HepG2 (cell line): ENCODE data around the gene ROBO3. TPM values are rescaled to one million over a fixed set of nuclear protein-coding genes. Genes with fewer than 3 reads are reported as not detected.

Experiments used
- ATAC-seq: fragments of 200-7000 bp; cut with Tn5 transposase; 3 replicates; pipeline ENCODE4 v1.9.1; 2020; ENCODE audit warnings: mild to moderate bottlenecking, moderate library complexity
- BruUV-seq: library from RNA; stranded (reverse); fragments of 400-500 nt; replicated peaks from 2 replicates; lab custom pipeline; 2021; lab: Mats Ljungman, UMichigan
- CTCF ChIA-PET: fragments of 300-600 bp; formaldehyde crosslinking; extraction: SDS; loops from one replicate; lab custom pipeline; 2021; ENCODE audit warnings: low total read pairs, inconsistent platforms, low intra/inter-chr PET ratio; lab: Yijun Ruan, JAX
- POLR2A ChIA-PET: fragments of 350-600 bp; sonication (Branson Sonifier 250); formaldehyde crosslinking; loops from one replicate; lab custom pipeline; 2020; ENCODE audit warnings: antibody characterized with exemption, inconsistent platforms; lab: Yijun Ruan, JAX
- DNase-seq: peaks from one replicate; pipeline ENCODE4 v3.0.0-alpha.2; 2015; ENCODE audit warnings: low spot score
- FAIRE-seq: peaks from 3 replicates; lab custom pipeline; 2011; peaks lifted over from hg19 to GRCh38; lab: Jason Lieb, UNC
- H2AFZ ChIP-seq: one replicate; pipeline ENCODE4 v1.6.1; 2011; ENCODE audit warnings: low read length, inconsistent platforms
- H3K27ac ChIP-seq: fragments of 300-600 bp; 3 replicates; pipeline ENCODE4 v1.8.0; 2011; ENCODE audit warnings: mixed run types, mild to moderate bottlenecking, mixed read lengths, low read length, inconsistent platforms; ENCODE audit not compliant: insufficient read depth; ENCODE audit errors: extremely low read length
- H3K27me3 ChIP-seq, 2 experiments: fragments of 200-600 bp in 1 of 2; 2 replicates in 1 of 2; 3 replicates in 1 of 2; pipeline versions ENCODE4 v1.6.0 to v1.8.0; 2011; ENCODE audit warnings: low read length in 2 of 2, mild to moderate bottlenecking in 2 of 2, moderate library complexity in 2 of 2, inconsistent platforms in 1 of 2; ENCODE audit not compliant: insufficient read depth in 2 of 2, control insufficient read depth in 1 of 2
- H3K36me3 ChIP-seq, 2 experiments: fragments of 200-600 bp in 1 of 2; replicated peaks in 1 of 2; 2 replicates in 1 of 2; 3 replicates in 1 of 2; pipeline versions ENCODE4 v1.5.1 to v1.8.0; 2011; ENCODE audit warnings: low read length in 2 of 2, inconsistent platforms in 1 of 2; ENCODE audit not compliant: insufficient read depth in 2 of 2, control insufficient read depth in 1 of 2
- H3K4me1 ChIP-seq: 2 replicates; pipeline ENCODE4 v1.5.1; 2012; ENCODE audit warnings: low read length, inconsistent platforms; ENCODE audit not compliant: insufficient read depth
- H3K4me2 ChIP-seq: 2 replicates; pipeline ENCODE4 v1.6.0; 2011; ENCODE audit warnings: low read depth, low read length, inconsistent platforms
- H3K4me3 ChIP-seq, 3 experiments: fragments of 200-600 bp in 1 of 3; sonication (generic), shearing (Covaris generic) in 1 of 3; replicated peaks in 1 of 3; 2 replicates each; pipeline ENCODE4 v1.5.1; 2011 to 2016; ENCODE audit warnings: low read length in 3 of 3, inconsistent platforms in 2 of 3, low read depth in 2 of 3, mild to moderate bottlenecking in 2 of 3, control low read depth in 1 of 3, mixed read lengths in 1 of 3; ENCODE audit not compliant: insufficient read depth in 1 of 3
- H3K79me2 ChIP-seq: one replicate; pipeline ENCODE4 v1.6.1; 2011; ENCODE audit warnings: low read length, inconsistent platforms; ENCODE audit not compliant: insufficient read depth
- H3K9ac ChIP-seq: 2 replicates; pipeline ENCODE4 v1.6.0; 2011; ENCODE audit warnings: mild to moderate bottlenecking, low read depth, low read length, inconsistent platforms; ENCODE audit not compliant: insufficient read depth
- H3K9me3 ChIP-seq: 2 replicates; pipeline ENCODE4 v1.5.1; 2012; ENCODE audit warnings: mild to moderate bottlenecking, low read length
- H4K20me1 ChIP-seq: 2 replicates; pipeline ENCODE4 v1.6.0; 2011; ENCODE audit warnings: inconsistent platforms, mild to moderate bottlenecking, low read length, moderate library complexity; ENCODE audit not compliant: insufficient read depth
- CERS6 ChIP-seq: sonication (generic); formaldehyde crosslinking; IDR thresholded peaks from 2 replicates; pipeline ENCODE4 v1.5.0; 2020; ENCODE audit warnings: missing genetic modification reagents
- EP300 ChIP-seq, 3 experiments: sonication (generic) in 1 of 3; formaldehyde crosslinking in 1 of 3; IDR thresholded peaks; 2 replicates each; pipeline versions ENCODE4 v1.5.1 to v1.6.1; 2011 to 2020; ENCODE audit warnings: low read depth in 2 of 3, low read length in 2 of 3, borderline replicate concordance in 1 of 3, improper control_type of control experiment in 1 of 3, mild to moderate bottlenecking in 1 of 3, missing genetic modification reagents in 1 of 3, moderate library complexity in 1 of 3
- HNF4A ChIP-seq: sonication (generic); formaldehyde crosslinking; IDR thresholded peaks from 2 replicates; pipeline ENCODE4 v1.4.0; 2020; ENCODE audit warnings: missing genetic modification reagents
- MNT ChIP-seq: fragments of 450-650 bp; IDR thresholded peaks from 2 replicates; pipeline ENCODE4 v1.6.1; 2016
- SP5 ChIP-seq: IDR thresholded peaks from 2 replicates; pipeline ENCODE4 v1.6.1; 2016; ENCODE audit warnings: low read depth, borderline replicate concordance
- TFAP4 ChIP-seq: sonication (generic); IDR thresholded peaks from 2 replicates; pipeline ENCODE4 v1.6.1; 2016; ENCODE audit warnings: low read depth, borderline replicate concordance
- THYN1 ChIP-seq: sonication (generic); formaldehyde crosslinking; IDR thresholded peaks from 2 replicates; pipeline ENCODE4 v1.8.1; 2023; ENCODE audit warnings: low read depth, mild to moderate bottlenecking, moderate library complexity, missing genetic modification reagents, borderline replicate concordance
- TOPORS ChIP-seq: sonication (generic); formaldehyde crosslinking; IDR thresholded peaks from 2 replicates; pipeline ENCODE4 v1.8.0; 2023; ENCODE audit warnings: mild to moderate bottlenecking, missing genetic modification reagents
- ZNF205 ChIP-seq: IDR thresholded peaks from 2 replicates; pipeline ENCODE4 v1.6.1; 2018; ENCODE audit warnings: missing biosample characterization, missing genetic modification reagents
- WGBS: methylation state at CpG from one replicate; pipeline ENCODE4 v1.1.6; 2017; ENCODE audit warnings: low lambda C conversion rate; 5-methylcytosine and 5-hydroxymethylcytosine counted together
- in situ Hi-C: cut with HindIII; loops from 2 replicates; pipeline ENCODE4 v1.10.0; 2017; ENCODE audit warnings: low pct_unique_long_range_greater_than_20kb; ENCODE audit not compliant: extremely low pct_ligation_motif_present
- intact Hi-C: fragments of 100-400 bp; cut with micrococcal nuclease; formaldehyde crosslinking; loops from one replicate; pipeline ENCODE4 v1.10.0; 2022; ENCODE audit not compliant: unreplicated experiment
- polyA plus RNA-seq, 8 experiments: library from polyadenylated mRNA; depleted of rRNA in 3 of 8; stranded (reverse) in 7 of 8; unstranded in 1 of 8; fragments of >200 nt; fragmentation: Illumina TruSeq in 4 of 8; extraction: Trizol in 4 of 8; gene quantifications; 2 replicates each; pipeline versions ENCODE4 v1.2.1 to v1.2.3, GENCODE V29; 2011 to 2016; ENCODE audit warnings: low read depth in 4 of 8, missing spikeins in 1 of 8, mixed read lengths in 1 of 8; ENCODE audit not compliant: insufficient read depth in 1 of 8
- total RNA-seq, 5 experiments: library from RNA; depleted of rRNA; stranded (reverse); fragments of >200 nt; fragmentation: Illumina TruSeq; extraction: Trizol; gene quantifications; 2 replicates each; pipeline ENCODE4 v1.2.3, GENCODE V29; 2016; ENCODE audit warnings: low read depth in 1 of 5
- TF ChIP-seq, protein P1 (sequence below): IDR thresholded peaks from 2 replicates; pipeline ENCODE4 v1.6.1; 2016; ENCODE audit warnings: mild to moderate bottlenecking
- TF ChIP-seq, protein P2 (sequence below): sonication (generic); formaldehyde crosslinking; IDR thresholded peaks from 2 replicates; pipeline ENCODE4 v1.4.0; 2020; ENCODE audit warnings: missing genetic modification reagents
- TF ChIP-seq, protein P3 (sequence below): sonication (generic); formaldehyde crosslinking; IDR thresholded peaks from 2 replicates; pipeline ENCODE4 v1.4.0; 2020; ENCODE audit warnings: missing genetic modification reagents

ROBO3 gene
- total and polyA plus RNA-seq, 2 of the 13 experiments (the other 11 are each of a cell fraction or from before 2014, with no cell fraction given), result 0.07 to 2.4 TPM

DNA sequence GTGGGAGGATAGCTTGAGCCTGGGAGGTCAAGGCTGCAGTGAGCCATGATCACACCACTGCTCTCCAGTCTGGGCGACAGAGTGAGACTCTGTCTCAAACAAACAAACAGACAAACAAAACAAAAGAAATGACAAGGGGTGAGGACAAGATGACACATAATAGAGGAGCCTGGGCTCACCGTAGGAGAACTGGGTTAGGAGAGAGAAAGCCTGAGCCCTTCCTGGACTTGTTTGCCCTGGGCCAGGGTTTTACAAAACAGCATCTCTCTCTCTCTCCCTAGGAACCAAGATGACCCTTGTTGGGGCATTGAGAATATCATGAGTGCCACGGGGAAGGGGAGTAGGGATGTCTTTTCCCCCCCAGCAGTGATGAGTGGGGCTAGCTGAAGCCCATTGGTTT lies 15.7 kb downstream of the ROBO3 start (continued):
- TF ChIP-seq TOPORS (no peak), THYN1 (CRISPR knock-in tag) (no peak), SP5 (CRISPR knock-in tag) (no peak)
- TF ChIP-seq, protein P1, sequence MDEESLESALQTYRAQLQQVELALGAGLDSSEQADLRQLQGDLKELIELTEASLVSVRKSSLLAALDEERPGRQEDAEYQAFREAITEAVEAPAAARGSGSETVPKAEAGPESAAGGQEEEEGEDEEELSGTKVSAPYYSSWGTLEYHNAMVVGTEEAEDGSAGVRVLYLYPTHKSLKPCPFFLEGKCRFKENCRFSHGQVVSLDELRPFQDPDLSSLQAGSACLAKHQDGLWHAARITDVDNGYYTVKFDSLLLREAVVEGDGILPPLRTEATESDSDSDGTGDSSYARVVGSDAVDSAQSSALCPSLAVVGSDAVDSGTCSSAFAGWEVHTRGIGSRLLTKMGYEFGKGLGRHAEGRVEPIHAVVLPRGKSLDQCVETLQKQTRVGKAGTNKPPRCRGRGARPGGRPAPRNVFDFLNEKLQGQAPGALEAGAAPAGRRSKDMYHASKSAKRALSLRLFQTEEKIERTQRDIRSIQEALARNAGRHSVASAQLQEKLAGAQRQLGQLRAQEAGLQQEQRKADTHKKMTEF, result no peak
- TF ChIP-seq, protein P2, sequence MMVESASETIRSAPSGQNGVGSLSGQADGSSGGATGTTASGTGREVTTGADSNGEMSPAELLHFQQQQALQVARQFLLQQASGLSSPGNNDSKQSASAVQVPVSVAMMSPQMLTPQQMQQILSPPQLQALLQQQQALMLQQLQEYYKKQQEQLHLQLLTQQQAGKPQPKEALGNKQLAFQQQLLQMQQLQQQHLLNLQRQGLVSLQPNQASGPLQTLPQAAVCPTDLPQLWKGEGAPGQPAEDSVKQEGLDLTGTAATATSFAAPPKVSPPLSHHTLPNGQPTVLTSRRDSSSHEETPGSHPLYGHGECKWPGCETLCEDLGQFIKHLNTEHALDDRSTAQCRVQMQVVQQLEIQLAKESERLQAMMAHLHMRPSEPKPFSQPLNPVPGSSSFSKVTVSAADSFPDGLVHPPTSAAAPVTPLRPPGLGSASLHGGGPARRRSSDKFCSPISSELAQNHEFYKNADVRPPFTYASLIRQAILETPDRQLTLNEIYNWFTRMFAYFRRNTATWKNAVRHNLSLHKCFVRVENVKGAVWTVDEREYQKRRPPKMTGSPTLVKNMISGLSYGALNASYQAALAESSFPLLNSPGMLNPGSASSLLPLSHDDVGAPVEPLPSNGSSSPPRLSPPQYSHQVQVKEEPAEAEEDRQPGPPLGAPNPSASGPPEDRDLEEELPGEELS (CRISPR knock-in tag), result no peak

GRCh38 chr11:124882339-124883071 lies 17.3 kb downstream of the ROBO3 start:
- in situ Hi-C loops (no loop called here), intact Hi-C loops (no loop called here)
- POLR2A ChIA-PET, result interaction anchor here (1.2 to 1.6 kb wide), 3 partner anchors 71 to 259 kb away, joined by 3 to 5 read pairs (median 4); partner anchors contain the start of genes CCDC15 and TBRG1
- DNase-seq, result peak; percentile 89
- ATAC-seq, result peak; percentile 63
- Histone ChIP-seq H3K9me3 (no peaks in the 10 kb centered on the region), H4K20me1 (no peaks in the 10 kb centered on the region), H3K27me3 (peaks cover 0 to 31% of the 10 kb centered on the region in 2 experiments; a peak in 4 of 5 replicates), H3K79me2 (no peaks in the 10 kb centered on the region), H3K36me3 (no peaks in the 10 kb centered on the region), H3K27ac (peak overlapping the region; percentile 54), H3K4me3 (peak overlapping the region in 2 of 3 experiments; percentile 6 to 64; a peak in 2 of 6 replicates), H3K4me2 (peak overlapping the region; percentile 84), H2AFZ (no peak overlapping the region), H3K9ac (0 out of 2 replicates have a peak overlapping the region, but pooled peaks have one; percentile 9), H3K4me1 (peaks cover 71% of the 10 kb centered on the region)
- 0% methylated on average over 10 of the region's 11 CpGs for WGBS
- BruUV-seq, result no TSS peak
- peak; percentile 81 for FAIRE-seq
- CTCF ChIA-PET, result no interaction called here
- no peak; the same call in 1 of the 2 replicates for TF ChIP-seq TFAP4
- TF ChIP-seq MNT, result no peak
- TF ChIP-seq CERS6 (CRISPR knock-in tag), result no peak
- TF ChIP-seq EP300 (IDR thresholded peaks at IDR 0.05; ENCODE audit: low read depth in 2 of 2, low read length in 2 of 2), result peak in 1 of 2 experiments; percentile 78; a peak in 2 of 4 replicates
- no peak for TF ChIP-seq EP300 (CRISPR knock-in tag; IDR thresholded peaks at IDR 0.05; ENCODE audit: borderline replicate concordance)
- TF ChIP-seq, protein P3, sequence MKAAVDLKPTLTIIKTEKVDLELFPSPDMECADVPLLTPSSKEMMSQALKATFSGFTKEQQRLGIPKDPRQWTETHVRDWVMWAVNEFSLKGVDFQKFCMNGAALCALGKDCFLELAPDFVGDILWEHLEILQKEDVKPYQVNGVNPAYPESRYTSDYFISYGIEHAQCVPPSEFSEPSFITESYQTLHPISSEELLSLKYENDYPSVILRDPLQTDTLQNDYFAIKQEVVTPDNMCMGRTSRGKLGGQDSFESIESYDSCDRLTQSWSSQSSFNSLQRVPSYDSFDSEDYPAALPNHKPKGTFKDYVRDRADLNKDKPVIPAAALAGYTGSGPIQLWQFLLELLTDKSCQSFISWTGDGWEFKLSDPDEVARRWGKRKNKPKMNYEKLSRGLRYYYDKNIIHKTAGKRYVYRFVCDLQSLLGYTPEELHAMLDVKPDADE, result no peak
- TF ChIP-seq HNF4A, result peak; percentile 73
- TF ChIP-seq ZNF205 (CRISPR knock-in tag), result no peak
